CD4-positive, alpha-beta T cell treated with Interleukin-10 for 1 hour (primary cell): ENCODE data around the gene SLC22A7.
A peak's percentile ranks its signal among the peaks of the same experiment; 100 is the strongest.

ENCODE experiments used
- DNase-seq: peaks from one replicate; pipeline ENCODE4 v3.0.0-alpha.2; 2020

SLC22A7 gene, protein sequence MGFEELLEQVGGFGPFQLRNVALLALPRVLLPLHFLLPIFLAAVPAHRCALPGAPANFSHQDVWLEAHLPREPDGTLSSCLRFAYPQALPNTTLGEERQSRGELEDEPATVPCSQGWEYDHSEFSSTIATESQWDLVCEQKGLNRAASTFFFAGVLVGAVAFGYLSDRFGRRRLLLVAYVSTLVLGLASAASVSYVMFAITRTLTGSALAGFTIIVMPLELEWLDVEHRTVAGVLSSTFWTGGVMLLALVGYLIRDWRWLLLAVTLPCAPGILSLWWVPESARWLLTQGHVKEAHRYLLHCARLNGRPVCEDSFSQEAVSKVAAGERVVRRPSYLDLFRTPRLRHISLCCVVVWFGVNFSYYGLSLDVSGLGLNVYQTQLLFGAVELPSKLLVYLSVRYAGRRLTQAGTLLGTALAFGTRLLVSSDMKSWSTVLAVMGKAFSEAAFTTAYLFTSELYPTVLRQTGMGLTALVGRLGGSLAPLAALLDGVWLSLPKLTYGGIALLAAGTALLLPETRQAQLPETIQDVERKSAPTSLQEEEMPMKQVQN

DNA sequence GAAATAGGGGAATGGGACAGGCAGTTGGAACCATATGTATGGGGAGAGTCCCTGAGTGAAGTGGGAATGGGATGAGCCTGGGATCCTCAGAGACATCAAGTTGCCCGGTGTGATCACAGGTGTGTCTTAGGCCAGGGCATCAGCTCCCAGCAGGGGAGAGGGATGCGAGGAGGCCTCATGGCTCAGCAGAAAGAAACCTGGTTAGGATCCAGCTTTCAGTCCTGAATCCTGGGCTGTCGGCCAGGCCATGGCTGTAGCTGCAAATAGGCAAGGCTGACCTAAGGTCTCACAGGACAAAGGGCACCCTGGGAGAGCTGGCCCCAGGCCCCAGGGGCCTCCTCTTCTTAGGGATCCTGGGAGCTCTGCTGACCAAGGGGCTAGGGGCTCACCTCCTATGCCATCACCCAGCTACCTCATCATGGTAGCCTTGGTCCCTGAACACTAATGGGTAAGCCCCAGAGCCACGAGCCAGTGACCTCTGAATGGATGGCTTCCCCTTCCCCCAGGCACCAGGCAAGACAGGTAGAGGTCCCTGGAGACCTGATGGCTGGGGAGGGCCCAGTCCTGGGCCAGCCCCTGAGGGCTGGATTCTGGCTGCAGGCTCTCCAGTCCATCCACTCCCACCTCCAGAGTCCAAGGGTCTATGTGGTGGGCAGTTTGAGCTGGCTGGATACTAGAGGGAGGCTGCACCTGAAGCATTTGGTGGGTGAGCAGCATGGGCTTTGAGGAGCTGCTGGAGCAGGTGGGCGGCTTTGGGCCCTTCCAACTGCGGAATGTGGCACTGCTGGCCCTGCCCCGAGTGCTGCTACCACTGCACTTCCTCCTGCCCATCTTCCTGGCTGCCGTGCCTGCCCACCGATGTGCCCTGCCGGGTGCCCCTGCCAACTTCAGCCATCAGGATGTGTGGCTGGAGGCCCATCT is at the start of gene SLC22A7:
Gene SLC22A7 (plus strand): TSS at position 617 of the 921 bp plus-strand sequence. CDS start 99 bp downstream, at position 716.
- no peak for DNase-seq

DNA sequence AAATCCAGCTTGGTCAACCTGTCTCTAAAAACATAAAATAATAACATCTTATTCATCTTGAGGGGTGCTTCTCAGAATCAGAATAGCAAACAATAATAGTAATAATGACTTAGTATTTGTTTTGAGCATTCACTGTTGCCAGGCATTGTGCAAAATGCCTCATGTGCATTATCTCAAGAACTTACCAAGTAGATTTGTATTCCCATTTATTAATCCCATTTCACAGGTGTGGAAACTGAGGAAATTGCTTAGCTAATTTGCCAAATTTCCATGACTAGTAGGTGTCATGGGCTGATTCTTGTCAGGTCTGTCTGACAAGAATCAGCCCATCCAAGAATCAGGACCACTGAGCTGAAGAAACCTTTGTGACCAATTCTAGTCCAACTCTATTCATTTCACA is 49.3 kb upstream of the SLC22A7 start:
- no peak for DNase-seq

DNA sequence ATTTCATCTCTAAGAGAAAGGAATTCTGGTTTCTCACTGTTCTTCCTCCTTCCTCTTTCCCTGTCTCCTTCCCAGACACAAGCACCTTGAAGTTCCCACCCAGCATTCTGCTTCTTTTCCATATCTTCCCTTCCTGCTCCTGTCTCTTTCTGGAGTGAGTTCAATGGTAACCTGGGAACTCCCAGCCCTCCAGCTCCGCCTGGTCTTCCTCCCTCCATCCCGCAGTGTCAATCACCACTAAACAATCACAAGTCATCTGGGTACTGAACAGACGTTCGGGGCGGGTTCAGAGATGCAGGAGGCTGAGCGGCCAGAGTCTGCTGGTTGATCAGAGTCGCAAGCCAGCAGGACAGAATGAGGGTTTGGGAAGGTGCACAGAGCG is 47.1 kb upstream of the SLC22A7 start:
- no peak for DNase-seq

DNA sequence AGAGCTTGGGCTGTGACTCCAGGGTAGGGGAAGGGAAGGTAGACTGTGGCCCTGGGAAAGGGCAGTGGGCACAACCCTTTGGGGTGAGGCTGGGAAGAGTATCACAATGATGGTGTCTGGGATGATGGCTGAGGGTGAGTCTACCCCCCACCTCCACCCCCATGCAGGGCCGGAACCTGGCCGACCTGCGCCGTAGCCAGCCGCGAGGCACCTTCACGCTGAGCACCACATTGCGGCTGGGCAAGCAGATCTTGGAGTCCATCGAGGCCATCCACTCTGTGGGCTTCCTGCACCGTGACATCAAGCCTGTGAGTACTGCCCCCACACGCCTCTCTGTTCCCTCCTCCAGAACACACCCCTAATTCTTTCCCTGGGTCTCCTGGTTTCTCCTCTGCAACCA is 44.7 kb upstream of the SLC22A7 start:
- no peak for DNase-seq

DNA sequence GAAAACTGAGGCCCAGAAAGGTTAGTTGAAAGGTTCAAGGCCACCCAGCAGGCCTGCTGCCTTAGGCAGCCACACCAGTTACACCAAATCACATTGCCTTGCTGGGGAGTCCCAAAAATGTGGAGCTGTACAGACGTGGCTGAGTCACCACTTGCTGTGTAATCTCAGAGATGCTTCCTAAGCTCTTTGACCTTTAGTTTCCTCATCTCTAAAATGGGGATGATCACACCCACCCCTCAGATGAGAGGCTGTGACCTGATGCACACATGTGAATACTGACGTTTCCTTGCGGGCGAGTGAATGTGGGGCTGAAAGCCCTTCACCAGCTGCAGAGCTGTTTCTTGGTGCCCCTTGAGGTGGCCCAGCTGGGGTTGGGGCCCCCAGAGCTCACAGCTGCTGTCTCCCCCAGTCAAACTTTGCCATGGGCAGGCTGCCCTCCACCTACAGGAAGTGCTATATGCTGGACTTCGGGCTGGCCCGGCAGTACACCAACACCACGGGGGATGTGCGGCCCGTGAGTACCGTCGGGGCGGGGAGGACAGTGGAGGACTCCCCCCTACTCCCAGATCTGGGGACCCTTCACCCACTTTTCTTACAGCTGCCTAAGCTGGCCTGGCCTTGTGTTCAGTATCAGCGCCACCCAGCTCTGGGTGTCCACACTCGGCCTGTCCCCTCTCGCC is 43.8 kb upstream of the SLC22A7 start:
- no peak for DNase-seq

DNA sequence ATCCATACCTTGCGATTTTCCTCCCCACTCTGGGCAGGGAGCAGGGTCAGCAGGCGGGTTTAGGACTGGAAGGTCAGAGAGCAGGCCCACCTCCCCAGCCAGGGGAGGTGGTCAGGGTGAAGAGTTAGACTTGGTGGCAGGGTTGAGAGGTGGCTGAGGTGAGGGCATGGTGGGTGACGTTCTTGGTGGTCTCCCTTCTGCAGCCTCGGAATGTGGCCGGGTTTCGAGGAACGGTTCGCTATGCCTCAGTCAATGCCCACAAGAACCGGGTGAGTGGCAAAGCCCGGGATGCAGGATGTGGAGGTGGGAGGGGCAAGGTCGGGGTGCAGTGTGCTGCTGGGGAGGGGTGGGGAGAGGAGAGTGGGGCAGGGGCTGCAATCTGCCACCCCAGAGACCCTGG is 43.2 kb upstream of the SLC22A7 start:
- DNase-seq = no peak

DNA sequence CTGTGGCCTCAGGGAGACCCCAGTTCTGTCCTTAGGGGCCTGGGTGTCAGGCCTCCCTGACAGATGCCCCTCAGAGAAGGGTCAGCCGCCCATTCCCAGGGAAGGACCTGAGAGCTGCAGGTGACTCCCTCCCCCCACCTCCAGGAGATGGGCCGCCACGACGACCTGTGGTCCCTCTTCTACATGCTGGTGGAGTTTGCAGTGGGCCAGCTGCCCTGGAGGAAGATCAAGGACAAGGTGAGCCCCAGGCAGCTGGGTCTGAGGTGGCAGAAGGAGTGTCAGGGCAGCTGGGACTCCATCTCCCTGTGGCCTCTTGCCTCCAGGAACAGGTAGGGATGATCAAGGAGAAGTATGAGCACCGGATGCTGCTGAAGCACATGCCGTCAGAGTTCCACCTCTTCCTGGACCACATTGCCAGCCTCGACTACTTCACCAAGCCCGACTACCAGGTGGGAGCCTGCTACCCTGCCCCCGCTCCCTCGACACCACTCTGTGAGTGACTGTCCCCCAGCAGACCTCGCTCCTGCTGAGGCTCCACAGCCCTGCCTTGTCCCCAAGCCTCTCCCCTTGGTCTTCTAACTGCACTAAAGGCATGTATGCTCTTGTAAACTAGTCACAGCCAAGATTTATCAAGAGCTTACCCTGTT is 42.5 kb upstream of the SLC22A7 start:
- no peak for DNase-seq

DNA sequence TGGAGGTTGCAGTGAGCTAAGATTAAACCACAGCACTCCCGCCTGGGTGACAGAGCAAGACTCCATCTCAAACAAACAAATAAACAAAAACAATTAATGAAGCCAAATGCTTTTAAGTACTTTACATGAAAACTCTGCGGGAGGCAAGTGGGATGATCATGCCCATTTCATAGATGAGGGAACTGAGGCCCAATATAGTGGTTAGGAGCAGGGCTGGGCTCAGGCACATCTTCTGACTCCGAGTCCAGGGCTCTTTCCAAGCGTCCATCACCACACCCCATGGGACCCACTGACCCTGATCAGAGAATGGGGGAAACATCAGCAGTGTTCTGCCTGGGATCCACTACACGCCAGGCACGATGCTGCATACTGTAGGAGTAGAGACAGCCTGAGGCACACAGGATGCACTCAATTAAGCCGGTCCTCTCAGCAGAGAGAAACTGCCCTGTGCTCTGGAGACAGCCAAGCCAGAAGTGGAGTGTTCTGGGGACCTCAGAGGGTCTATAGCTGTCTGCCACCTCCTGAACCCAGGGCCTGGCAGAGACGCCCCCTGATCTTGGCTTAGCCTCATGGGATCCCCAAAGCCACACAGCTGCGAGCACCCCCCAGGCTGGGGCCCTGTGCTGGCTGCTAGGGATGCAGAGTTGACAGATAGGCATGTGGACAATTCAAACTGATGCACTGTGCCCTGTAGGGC is 41.2 kb upstream of the SLC22A7 start:
- no peak for DNase-seq

DNA sequence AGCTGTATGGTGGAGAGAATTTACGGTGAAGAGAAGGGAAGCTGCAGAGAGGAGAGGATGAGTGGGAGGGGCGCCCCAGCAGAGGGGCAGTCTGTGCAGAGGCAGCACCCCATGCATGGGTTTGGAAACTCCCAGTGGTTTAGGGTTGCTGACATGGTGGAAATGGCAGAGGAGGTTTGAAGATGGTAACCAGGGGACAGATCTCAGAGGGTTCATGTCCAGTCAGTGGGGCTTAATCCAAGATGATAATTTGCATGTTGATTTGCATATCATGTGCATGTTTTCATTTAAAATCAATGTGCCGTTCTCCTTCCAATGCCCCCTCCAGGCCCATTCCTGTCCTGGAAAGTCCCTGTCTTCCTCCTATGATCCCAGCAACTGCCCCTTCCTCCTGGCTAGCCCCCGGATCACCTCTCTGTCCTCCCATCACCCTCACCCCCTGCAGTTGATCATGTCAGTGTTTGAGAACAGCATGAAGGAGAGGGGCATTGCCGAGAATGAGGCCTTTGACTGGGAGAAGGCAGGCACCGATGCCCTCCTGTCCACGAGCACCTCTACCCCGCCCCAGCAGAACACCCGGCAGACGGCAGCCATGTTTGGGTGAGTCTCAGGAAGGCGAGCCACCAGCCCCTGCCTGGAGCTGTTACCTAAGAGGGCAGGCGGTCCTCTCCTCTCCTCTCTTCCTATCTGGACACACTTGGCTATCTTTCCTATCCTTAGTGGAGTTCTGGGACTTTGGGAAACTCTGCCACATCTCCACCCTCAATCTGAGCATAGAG is 40.5 kb upstream of the SLC22A7 start:
- DNase-seq = no peak

DNA sequence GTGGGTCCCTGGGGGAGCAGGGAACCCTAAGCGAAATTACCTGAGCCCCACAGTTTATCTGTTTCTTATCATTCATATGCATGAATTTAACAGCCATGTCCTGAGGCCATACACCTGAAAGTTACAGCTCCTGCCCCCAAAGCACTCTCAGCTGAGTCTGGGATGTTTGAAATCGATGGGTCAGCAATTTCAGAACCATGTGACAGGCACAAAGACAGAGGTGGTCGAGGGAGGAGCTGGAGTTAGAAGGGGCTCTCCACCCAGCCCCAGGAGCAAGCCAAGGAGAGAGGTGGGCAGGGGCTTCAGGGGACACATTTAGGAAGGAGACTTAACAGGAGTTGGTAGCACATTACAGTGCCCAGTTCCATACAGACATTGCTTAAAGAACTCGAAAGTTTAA is 39.9 kb upstream of the SLC22A7 start:
- DNase-seq = no peak

DNA sequence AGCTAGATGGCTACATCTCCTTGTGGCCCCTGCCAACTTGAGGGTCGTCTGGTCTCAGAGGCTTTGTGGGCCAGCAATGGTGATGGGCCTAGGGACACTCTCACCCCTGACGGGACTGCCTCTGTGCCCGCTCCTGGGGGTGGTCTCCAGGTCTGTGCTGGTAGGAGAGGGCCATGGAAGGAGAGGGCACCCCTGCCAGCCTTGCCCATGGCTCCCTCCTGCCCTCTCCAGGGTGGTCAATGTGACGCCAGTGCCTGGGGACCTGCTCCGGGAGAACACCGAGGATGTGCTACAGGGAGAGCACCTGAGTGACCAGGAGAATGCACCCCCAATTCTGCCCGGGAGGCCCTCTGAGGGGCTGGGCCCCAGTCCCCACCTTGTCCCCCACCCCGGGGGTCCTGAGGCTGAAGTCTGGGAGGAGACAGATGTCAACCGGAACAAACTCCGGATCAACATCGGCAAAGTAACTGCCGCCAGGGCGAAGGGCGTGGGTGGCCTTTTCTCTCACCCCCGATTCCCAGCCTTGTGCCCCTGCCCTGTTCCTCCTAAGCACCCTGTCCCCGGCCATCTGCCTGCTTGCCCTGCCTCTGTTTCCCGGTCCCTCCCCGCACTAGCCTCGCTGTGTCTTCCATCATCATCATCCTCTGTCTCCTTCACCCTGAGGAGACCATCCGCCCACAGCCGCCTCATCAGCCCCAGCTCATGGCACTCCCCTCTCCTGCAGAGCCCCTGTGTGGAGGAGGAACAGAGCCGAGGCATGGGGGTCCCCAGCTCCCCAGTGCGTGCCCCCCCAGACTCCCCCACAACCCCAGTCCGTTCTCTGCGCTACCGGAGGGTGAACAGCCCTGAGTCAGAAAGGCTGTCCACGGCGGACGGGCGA is 39.0 kb upstream of the SLC22A7 start:
- DNase-seq = no peak

DNA sequence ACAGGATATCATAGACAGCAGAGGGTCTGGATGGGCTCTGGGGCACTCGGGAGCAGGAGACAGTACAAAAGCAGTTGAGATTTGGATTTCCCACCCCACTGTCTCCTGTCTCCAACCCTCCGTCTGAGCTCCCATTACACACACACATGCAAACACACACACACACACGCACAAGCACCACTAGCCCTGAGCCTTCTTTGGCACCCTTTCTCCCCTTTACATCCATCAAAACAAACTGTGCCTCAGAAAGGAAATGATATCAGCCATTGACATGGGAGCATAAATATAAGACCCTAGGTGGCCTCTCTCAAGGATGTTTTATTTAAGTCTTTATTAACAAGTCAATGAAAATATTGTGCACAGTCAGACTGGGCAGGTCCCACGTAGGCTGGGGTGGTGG is 37.3 kb upstream of the SLC22A7 start:
- DNase-seq = no peak

DNA sequence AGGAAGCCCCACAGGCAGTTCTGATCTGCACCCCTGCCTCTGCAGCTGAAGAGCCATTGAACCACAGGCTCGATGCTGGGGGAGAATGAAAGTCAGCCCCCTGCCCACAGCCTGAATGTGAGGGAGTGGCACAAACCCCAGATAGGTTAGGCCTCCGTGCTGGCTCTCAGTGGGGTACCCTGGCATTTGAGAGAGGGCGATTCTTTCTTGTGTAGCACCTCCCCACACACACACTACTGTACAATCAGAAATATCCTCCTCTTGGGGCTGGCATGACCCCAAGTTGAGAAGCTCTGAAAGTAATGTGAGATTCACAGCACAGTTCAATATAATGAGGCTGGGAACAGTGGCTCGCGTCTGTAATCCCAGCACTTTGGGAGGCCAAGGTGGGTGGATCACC is 36.9 kb upstream of the SLC22A7 start:
- no peak for DNase-seq

DNA sequence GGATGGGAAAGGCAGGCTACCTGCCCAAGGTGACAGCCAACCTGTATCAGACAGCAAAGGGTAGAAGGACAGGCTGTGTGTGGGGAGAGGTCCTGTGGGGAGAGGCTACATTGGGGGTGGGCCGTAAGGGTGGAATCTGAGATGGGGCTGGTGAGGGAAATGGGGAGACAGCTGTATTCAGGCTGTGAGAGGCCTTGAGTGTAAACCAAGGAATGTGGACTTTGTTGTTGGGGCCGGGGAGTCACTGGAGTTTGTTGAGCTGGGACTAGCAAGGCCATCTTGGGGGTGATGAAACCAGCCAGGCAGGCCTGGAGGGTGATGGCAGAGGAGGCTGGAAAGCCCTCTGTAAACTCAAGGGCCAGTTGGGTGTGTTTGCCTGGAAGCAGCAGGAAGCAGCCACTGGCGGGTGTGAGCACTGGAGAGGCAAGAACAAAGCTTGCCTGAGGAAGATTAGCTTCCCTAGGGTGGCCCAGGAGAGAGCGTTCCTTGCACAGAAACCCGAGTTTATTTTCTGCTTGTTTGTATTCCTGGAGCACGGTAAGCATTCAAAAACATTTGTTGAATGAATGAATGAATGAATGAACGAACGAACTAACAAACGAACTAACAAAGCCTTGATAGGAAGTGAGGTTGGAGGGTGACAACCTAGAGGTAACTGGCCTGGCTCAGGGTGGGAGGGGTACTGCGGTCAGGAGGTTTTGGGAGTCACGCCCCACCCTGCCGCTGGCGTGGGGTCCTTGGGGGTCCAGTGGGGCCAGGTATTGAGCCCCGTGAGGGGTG is 35.9 kb upstream of the SLC22A7 start:
- DNase-seq = no peak

DNA sequence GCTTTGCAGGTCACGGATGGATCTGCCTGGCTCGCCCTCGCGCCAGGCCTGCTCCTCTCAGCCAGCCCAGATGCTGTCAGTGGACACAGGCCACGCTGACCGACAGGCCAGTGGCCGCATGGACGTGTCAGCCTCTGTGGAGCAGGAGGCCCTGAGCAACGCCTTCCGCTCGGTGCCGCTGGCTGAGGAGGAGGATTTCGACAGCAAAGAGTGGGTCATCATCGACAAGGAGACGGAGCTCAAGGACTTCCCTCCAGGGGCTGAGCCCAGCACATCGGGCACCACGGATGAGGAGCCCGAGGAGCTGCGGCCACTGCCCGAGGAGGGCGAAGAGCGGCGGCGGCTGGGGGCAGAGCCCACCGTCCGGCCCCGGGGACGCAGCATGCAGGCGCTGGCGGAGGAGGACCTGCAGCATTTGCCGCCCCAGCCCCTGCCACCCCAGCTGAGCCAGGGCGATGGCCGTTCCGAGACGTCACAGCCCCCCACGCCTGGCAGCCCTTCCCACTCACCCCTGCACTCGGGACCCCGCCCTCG is 35.2 kb upstream of the SLC22A7 start:
- no peak for DNase-seq

DNA sequence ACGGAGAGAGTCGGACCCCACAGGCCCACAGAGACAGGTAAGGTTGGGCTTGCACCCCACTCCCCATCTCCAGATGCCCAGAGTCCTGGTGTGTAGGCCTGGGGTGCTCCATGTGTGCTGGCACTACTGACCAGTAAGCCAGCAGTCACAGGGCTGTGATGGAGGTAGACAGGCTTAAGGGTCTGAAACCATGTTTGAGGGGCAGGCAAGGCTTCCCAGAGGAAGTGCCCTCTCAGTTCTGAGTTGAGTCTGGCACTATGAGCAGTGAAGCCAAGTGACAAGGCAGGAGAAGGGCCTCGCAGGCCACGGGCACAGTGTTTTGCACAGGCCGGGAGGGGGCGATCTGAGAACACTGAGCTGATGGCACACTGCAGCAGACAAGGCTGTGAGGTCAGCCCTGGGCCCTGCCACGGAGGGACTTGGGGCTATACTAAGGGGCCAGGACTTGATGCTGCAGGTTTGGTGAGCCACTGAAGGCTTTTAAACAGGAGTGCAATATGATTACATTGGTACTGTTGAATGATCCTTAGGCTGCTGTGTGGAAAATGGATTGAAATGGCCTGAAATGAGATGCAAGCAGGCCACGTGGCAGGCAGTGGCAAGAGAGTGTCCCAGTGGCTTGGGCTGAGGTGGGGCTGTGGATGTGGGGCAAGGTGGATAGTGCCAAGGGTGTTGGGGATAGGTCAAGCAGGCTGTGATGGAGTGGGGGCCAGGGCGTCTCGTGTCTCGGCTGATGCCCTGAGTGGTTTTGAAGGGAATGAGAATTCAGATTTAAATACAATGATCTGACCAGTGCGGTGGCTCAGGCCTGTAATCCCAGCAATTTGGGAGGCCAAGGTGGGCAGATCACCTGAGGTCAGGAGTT is 34.5 kb upstream of the SLC22A7 start:
- peak; percentile 81 for DNase-seq

DNA sequence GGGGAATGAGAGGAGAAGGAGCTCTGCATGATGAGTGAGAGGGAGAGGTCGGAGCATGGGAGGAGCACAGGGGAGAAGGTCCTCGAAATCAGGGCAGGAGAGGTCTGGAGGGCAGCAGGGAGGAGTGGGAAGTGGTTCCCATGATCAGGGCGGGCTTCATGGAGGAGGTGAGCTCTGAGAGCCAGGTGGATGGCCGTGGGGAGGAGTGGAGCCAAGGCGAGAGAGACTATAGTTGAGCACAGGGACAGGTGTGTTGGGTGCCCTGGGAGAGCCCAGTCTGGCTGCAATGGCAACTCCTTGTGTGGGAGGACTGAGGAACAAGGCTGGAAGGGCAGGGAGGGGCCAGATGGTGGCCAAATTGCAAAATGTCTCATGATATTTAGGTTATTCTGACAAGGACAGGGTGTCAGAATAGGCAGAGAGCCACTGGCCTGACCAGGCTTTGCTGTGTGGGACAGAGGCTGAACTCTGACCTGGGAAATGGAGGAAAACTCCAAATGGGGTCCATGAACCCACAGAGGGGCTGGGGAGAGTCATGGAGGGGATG is 33.4 kb upstream of the SLC22A7 start:
- DNase-seq = no peak

DNA sequence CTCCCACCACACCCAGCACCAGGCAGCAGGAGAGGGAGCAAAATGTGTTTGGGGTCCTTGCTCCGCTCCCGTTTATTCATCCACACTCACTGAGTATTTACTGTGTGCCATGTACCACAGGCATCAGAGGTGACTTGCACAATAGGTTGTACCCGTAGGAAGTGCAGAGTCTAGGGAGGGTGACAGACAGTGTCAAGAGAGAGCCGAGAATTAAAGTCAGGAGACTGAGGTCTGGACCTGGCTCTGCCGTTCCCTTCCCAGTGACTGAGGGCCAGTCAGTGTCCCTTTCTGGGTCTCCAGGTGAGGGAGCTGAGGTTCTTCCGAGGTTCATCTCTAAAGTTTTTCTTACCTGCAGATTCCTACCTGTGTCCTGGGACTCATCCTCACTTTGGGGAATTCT is 32.5 kb upstream of the SLC22A7 start:
- DNase-seq = no peak
